COLO668 (cell line): Measurements from ENCODE around the gene PDE4D.

ENCODE experiments used
- DNase-seq: peaks from one replicate; lab custom pipeline; 2025; ENCODE audit not compliant: unreplicated experiment; lab: John Stamatoyannopoulos, UW

The PDE4D gene

GRCh38 chr5:59268756-59269415, 624.6 kb downstream of the PDE4D start:
- no peak for DNase-seq

- DNase-seq, result no peak
Measured at GRCh38 chr5:59267033-59267432, 626.5 kb downstream of the PDE4D start.

- no peak for DNase-seq
Measured at GRCh38 chr5:59266410-59266809, 627.1 kb downstream of the PDE4D start.

GRCh38 chr5:59264639-59265245, 628.8 kb downstream of the PDE4D start:
- no peak for DNase-seq

GRCh38 chr5:59264013-59264412, 629.5 kb downstream of the PDE4D start:
- no peak for DNase-seq

- DNase-seq, result no peak
Measured at GRCh38 chr5:59261969-59262368, 631.6 kb downstream of the PDE4D start.

GRCh38 chr5:59260973-59261372, 632.6 kb downstream of the PDE4D start:
- no peak for DNase-seq

GRCh38 chr5:59260200-59260599, 633.3 kb downstream of the PDE4D start:
- DNase-seq, result no peak

- no peak for DNase-seq
Measured at GRCh38 chr5:59259237-59259636, 634.3 kb downstream of the PDE4D start.

GRCh38 chr5:59257488-59258400, 635.8 kb downstream of the PDE4D start:
- DNase-seq, result no peak

GRCh38 chr5:59256331-59256730, 637.2 kb downstream of the PDE4D start:
- no peak for DNase-seq

GRCh38 chr5:59254055-59254687, 639.4 kb downstream of the PDE4D start:
- no peak for DNase-seq

GRCh38 chr5:59253625-59254024, 639.9 kb downstream of the PDE4D start:
- DNase-seq, result no peak

GRCh38 chr5:59251627-59252026, 641.9 kb downstream of the PDE4D start:
- no peak for DNase-seq

- DNase-seq, result no peak
Measured at GRCh38 chr5:59249726-59250125, 643.8 kb downstream of the PDE4D start.

- no peak for DNase-seq
Measured at GRCh38 chr5:59249160-59249559, 644.4 kb downstream of the PDE4D start.

- DNase-seq, result no peak
Measured at GRCh38 chr5:59246882-59247281, 646.6 kb downstream of the PDE4D start.

GRCh38 chr5:59246145-59246869, 647.2 kb downstream of the PDE4D start:
- no peak for DNase-seq

GRCh38 chr5:59245198-59245597, 648.3 kb downstream of the PDE4D start:
- no peak for DNase-seq

GRCh38 chr5:59241552-59241951, 652.0 kb downstream of the PDE4D start:
- DNase-seq, result no peak

- no peak for DNase-seq
Measured at GRCh38 chr5:59241119-59241518, 652.4 kb downstream of the PDE4D start.
